GM12878 (cell line): ENCODE measurements around the gene MRTFA. TPM values are rescaled to one million over a fixed set of nuclear protein-coding genes. Genes with fewer than 3 reads are reported as not detected.

Source experiments
- ATF7 ChIP-seq: fragments of 450-650 bp; IDR thresholded peaks from 2 replicates; pipeline ENCODE4 v1.6.1; 2016; ENCODE audit warnings: low read depth, mild to moderate bottlenecking
- BACH1 ChIP-seq: fragments of 450-650 bp; IDR thresholded peaks from 2 replicates; pipeline ENCODE4 v1.6.1; 2017; ENCODE audit warnings: mild to moderate bottlenecking, borderline replicate concordance
- FOS ChIP-seq: IDR thresholded peaks from 3 replicates; pipeline ENCODE4 v1.6.1; 2011; ENCODE audit warnings: borderline replicate concordance; ENCODE audit not compliant: insufficient read length; ENCODE audit errors: extremely low read depth
- MYB ChIP-seq: fragments of 150-350 bp; IDR thresholded peaks from 2 replicates; pipeline ENCODE4 v1.6.1; 2014; ENCODE audit warnings: mild to moderate bottlenecking, low read depth, low read length, borderline replicate concordance
- POU2F2 ChIP-seq: IDR thresholded peaks from 3 replicates; pipeline ENCODE4 v1.6.1; 2011; ENCODE audit warnings: low read depth, mild to moderate bottlenecking, low read length, borderline replicate concordance
- RFX5 ChIP-seq: IDR thresholded peaks from 2 replicates; pipeline ENCODE4 v1.6.1; 2011; ENCODE audit warnings: low read depth, low read length, improper control_type of control experiment
- polyA plus RNA-seq, 11 experiments: library from polyadenylated mRNA; depleted of rRNA in 4 of 11; unstranded in 6 of 11; stranded (reverse) in 5 of 11; fragments of >200 nt; fragmentation: Nextera tagmentation in 4 of 11; fragmentation: Illumina TruSeq in 1 of 11; extraction: Ambion mirVana in 4 of 11; extraction: Trizol in 1 of 11; gene quantifications; 1 replicate in 1 of 11; 2 replicates in 10 of 11; pipeline versions ENCODE4 v1.2.1 to v1.2.3, GENCODE V29; 2011 to 2016; ENCODE audit warnings: inconsistent platforms in 2 of 11, missing spikeins in 2 of 11, low read depth in 1 of 11
- total RNA-seq, 4 experiments: library from RNA; depleted of rRNA in 3 of 4; stranded (reverse); fragments of >200 nt in 3 of 4; fragmentation: Illumina TruSeq in 1 of 4; extraction: Trizol in 1 of 4; gene quantifications; 2 replicates each; pipeline versions ENCODE4 v1.2.1 to v1.2.3, GENCODE V29; 2013 to 2021
- TF ChIP-seq, protein P1 (sequence below): fragments of 450-650 bp; IDR thresholded peaks from 2 replicates; pipeline ENCODE4 v1.6.1; 2017; ENCODE audit warnings: mild to moderate bottlenecking
- TF ChIP-seq, protein P2 (sequence below): fragments of 450-650 bp; formaldehyde crosslinking; IDR thresholded peaks from 2 replicates; pipeline ENCODE4 v1.5.0; 2022; ENCODE audit warnings: mild to moderate bottlenecking, missing genetic modification characterization
- TF ChIP-seq, protein P3 (sequence below): fragments of 450-650 bp; IDR thresholded peaks from 2 replicates; pipeline ENCODE4 v1.6.1; 2017; ENCODE audit warnings: mild to moderate bottlenecking, moderate library complexity
- TF ChIP-seq, protein P4 (sequence below): IDR thresholded peaks from 2 replicates; pipeline ENCODE4 v1.6.1; 2012; ENCODE audit warnings: low read length, inconsistent platforms

MRTFA gene
- total and polyA plus RNA-seq, 10 of the 15 experiments (the other 5 are each of a cell fraction or from before 2014, with no cell fraction given) = 2.0 to 63.9 (median 17.9) TPM

DNA sequence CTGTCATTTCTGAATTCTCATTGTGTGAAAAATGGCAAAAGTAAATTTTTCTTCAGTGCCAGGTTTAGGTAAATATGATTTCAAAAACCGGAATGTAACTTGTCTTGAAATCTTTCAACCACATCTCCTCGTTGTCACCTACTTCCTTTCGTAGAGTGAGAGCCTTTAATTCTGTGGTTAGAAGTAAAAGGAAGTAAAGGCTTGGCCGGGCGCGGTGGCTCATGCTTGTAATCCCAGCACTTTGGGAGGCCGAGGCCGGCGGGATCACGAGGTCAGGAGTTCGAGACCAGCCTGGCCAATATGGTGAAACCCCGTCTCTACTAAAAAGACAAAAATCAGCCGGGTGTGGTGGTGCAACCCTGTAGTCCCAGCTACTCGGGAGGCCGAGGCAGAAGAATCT lies 236.4 kb downstream of the MRTFA start (continued):
- TF ChIP-seq, protein P1, sequence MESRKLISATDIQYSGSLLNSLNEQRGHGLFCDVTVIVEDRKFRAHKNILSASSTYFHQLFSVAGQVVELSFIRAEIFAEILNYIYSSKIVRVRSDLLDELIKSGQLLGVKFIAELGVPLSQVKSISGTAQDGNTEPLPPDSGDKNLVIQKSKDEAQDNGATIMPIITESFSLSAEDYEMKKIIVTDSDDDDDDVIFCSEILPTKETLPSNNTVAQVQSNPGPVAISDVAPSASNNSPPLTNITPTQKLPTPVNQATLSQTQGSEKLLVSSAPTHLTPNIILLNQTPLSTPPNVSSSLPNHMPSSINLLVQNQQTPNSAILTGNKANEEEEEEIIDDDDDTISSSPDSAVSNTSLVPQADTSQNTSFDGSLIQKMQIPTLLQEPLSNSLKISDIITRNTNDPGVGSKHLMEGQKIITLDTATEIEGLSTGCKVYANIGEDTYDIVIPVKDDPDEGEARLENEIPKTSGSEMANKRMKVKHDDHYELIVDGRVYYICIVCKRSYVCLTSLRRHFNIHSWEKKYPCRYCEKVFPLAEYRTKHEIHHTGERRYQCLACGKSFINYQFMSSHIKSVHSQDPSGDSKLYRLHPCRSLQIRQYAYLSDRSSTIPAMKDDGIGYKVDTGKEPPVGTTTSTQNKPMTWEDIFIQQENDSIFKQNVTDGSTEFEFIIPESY = no peak
- TF ChIP-seq MYB = no peak
- TF ChIP-seq, protein P2, sequence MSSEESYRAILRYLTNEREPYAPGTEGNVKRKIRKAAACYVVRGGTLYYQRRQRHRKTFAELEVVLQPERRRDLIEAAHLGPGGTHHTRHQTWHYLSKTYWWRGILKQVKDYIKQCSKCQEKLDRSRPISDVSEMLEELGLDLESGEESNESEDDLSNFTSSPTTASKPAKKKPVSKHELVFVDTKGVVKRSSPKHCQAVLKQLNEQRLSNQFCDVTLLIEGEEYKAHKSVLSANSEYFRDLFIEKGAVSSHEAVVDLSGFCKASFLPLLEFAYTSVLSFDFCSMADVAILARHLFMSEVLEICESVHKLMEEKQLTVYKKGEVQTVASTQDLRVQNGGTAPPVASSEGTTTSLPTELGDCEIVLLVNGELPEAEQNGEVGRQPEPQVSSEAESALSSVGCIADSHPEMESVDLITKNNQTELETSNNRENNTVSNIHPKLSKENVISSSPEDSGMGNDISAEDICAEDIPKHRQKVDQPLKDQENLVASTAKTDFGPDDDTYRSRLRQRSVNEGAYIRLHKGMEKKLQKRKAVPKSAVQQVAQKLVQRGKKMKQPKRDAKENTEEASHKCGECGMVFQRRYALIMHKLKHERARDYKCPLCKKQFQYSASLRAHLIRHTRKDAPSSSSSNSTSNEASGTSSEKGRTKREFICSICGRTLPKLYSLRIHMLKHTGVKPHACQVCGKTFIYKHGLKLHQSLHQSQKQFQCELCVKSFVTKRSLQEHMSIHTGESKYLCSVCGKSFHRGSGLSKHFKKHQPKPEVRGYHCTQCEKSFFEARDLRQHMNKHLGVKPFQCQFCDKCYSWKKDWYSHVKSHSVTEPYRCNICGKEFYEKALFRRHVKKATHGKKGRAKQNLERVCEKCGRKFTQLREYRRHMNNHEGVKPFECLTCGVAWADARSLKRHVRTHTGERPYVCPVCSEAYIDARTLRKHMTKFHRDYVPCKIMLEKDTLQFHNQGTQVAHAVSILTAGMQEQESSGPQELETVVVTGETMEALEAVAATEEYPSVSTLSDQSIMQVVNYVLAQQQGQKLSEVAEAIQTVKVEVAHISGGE (CRISPR knock-in tag) = no peak
- 0 out of 3 replicates have a peak, but pooled peaks have one; percentile 18 for TF ChIP-seq POU2F2
- TF ChIP-seq FOS = no peak
- TF ChIP-seq ATF7 = peak; percentile 38; the same call in 1 of the 2 replicates
- no peak for TF ChIP-seq BACH1
- TF ChIP-seq, protein P3, sequence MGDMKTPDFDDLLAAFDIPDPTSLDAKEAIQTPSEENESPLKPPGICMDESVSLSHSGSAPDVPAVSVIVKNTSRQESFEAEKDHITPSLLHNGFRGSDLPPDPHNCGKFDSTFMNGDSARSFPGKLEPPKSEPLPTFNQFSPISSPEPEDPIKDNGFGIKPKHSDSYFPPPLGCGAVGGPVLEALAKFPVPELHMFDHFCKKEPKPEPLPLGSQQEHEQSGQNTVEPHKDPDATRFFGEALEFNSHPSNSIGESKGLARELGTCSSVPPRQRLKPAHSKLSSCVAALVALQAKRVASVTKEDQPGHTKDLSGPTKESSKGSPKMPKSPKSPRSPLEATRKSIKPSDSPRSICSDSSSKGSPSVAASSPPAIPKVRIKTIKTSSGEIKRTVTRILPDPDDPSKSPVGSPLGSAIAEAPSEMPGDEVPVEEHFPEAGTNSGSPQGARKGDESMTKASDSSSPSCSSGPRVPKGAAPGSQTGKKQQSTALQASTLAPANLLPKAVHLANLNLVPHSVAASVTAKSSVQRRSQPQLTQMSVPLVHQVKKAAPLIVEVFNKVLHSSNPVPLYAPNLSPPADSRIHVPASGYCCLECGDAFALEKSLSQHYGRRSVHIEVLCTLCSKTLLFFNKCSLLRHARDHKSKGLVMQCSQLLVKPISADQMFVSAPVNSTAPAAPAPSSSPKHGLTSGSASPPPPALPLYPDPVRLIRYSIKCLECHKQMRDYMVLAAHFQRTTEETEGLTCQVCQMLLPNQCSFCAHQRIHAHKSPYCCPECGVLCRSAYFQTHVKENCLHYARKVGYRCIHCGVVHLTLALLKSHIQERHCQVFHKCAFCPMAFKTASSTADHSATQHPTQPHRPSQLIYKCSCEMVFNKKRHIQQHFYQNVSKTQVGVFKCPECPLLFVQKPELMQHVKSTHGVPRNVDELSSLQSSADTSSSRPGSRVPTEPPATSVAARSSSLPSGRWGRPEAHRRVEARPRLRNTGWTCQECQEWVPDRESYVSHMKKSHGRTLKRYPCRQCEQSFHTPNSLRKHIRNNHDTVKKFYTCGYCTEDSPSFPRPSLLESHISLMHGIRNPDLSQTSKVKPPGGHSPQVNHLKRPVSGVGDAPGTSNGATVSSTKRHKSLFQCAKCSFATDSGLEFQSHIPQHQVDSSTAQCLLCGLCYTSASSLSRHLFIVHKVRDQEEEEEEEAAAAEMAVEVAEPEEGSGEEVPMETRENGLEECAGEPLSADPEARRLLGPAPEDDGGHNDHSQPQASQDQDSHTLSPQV = no peak
- TF ChIP-seq RFX5 = no peak
- TF ChIP-seq, protein P4, sequence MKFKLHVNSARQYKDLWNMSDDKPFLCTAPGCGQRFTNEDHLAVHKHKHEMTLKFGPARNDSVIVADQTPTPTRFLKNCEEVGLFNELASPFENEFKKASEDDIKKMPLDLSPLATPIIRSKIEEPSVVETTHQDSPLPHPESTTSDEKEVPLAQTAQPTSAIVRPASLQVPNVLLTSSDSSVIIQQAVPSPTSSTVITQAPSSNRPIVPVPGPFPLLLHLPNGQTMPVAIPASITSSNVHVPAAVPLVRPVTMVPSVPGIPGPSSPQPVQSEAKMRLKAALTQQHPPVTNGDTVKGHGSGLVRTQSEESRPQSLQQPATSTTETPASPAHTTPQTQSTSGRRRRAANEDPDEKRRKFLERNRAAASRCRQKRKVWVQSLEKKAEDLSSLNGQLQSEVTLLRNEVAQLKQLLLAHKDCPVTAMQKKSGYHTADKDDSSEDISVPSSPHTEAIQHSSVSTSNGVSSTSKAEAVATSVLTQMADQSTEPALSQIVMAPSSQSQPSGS = no peak; the same call in 1 of the 2 replicates
